Umbilical cord (tissue), 2 donors: ENCODE data around the gene BCAS3. TPM values are rescaled to one million over a fixed set of nuclear protein-coding genes. Genes with fewer than 3 reads are reported as not detected.
A peak's percentile ranks its signal among the peaks of the same experiment; 100 is the strongest.
"Not testable (repeated sequence)": the region's sequence is repeated elsewhere in the genome, so short reads cannot be mapped to it uniquely, and the experiment has no call there.

ENCODE experiments used
- DNase-seq: peaks from one replicate; pipeline ENCODE4 v3.0.0-alpha.2; 2015; ENCODE audit warnings: low spot score
- total RNA-seq: library from RNA; depleted of rRNA; stranded (reverse); fragments of >200 nt; gene quantifications from one replicate; pipeline ENCODE4 v1.2.3, GENCODE V29; 2014; ENCODE audit warnings: low replicate concordance; ENCODE audit not compliant: insufficient read depth

BCAS3 gene
- total RNA-seq, result 25.0 TPM

- peak; percentile 100 for DNase-seq
Measured at GRCh38 chr17:60677308-60678117, at the start of gene BCAS3. BCAS3 (plus strand) TSS chr17:60677851.

- no peak for DNase-seq
Measured at GRCh38 chr17:60628252-60628889, 49.3 kb upstream of the BCAS3 start.

GRCh38 chr17:60629120-60629519, 48.5 kb upstream of the BCAS3 start:
- DNase-seq, result no peak

DNA sequence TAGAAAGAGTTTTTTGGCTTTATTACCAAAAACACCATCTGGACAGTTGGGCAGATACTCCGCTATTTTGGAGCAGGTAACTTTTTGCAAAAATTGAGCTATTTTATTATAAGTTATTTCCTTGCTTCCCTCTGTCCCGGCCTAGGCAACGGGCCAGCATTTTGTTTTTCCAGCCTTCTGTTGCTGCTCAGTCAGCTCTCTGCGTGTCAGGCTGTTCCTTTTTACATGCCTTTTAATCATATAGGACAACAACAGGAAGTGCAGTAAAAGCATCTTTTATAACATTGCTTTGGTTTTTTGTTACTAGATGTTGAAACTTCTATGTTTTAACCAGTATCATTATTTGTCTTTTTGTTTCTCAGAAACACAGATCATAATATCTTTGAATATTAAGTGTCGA, 47.3 kb upstream of the BCAS3 start:
- DNase-seq, result no peak

DNA sequence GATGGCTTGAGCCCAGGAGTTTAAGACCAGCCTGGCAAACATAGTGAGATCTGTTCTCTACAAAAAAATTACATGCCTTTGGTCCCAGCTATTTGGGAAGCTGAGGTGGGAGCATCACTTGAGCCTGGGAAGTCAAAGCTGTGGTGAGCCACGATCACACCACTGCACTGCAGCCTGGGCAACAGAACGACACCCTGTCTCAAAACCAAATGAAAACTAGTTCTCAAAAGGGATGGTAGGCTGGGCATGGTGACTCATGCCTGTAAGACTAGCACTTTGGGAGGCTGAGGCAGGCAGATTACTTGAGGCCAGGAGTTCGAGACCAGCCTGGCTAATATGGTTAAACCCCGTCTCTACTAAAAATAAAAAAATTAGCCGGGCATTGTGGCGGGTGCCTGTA, 46.5 kb upstream of the BCAS3 start:
- no peak for DNase-seq

GRCh38 chr17:60637683-60638082, 40.0 kb upstream of the BCAS3 start:
- no peak for DNase-seq

DNA sequence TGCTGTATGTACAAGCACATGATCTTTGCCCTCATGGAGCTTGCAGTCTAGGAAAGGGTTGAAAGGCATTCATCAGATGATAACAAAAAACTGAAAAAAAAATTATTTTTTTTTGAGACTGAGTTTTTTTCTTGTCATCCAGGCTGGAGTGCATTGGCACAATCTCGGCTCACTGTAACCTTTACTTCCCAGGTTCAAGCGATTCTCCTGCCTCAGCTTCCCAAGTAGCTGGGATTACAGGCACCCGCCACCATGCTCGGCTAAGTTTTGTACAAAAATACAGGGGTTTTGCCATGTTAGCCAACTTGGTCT, 38.7 kb upstream of the BCAS3 start:
- DNase-seq, result no peak

- no peak for DNase-seq
Measured at GRCh38 chr17:60640503-60640902, 37.1 kb upstream of the BCAS3 start.

DNA sequence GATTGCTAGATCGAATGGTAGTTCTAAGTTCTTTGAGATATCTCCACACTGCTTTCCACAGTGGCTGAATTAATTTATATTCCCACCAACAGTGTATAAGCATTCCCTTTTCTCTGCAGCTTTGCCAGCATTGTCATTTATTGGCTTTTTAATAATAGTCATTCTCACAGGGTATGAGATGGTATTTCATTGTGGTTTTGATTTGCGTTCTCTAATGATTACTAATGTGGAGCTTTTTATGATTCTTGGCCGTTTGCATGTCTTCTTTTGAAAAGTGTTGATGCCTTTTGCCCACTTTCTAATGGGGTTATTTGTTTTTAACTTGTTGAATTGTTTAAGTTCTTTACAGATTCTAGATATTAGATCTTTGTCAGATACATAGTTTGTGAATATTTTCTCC, 36.5 kb upstream of the BCAS3 start:
- no peak for DNase-seq

- DNase-seq, result peak; percentile 76
Measured at GRCh38 chr17:60641810-60642220, 35.8 kb upstream of the BCAS3 start.

DNA sequence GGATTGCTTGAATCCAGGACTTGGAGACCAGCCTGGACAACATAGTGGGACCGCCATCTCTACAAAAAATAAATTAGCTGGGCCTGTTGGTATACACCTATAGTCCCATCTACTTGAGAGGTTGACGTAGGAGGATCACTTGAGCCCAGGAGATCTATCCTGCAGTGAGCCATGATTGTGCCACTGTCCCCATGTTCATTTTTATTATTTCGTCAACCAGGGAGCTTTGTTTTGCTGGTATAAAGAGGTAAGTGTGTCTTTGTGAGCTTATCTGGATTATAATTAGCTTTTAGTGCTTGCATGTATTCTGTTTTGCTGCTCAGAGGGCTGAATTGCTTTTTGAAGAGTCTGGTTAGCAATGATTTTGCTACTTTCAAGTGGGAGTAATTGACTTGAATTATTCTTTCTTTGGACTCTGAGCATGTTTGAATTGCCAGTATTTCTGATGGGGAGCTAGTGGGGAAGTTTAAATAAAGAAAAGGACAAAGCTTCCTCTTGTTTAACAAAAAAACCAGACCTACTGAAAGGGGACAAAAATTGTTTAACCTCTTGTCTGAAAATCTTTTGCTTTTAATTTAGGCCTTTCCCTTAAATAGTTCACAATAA, 31.6 kb upstream of the BCAS3 start:
- DNase-seq, result no peak

GRCh38 chr17:60646701-60647100, 30.9 kb upstream of the BCAS3 start:
- DNase-seq, result no peak

DNA sequence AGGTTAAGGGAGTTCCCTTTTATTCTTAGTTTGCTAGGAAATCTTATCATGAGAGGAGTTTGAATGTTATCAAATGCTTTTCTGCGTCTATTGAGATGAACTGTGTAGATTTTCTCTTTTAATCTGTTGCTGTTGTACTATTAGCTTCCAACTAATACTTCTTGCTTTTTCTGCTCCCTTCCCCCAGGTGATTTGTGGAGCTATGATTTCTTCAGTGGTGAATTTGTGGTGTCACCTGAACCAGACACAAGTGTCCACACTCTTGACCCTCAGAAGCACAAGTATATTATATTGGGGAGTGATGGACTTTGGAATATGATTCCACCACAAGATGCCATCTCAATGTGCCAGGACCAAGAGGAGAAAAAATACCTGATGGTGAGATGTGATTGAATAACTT, 29.9 kb upstream of the BCAS3 start:
- no peak for DNase-seq

GRCh38 chr17:60652454-60653247, 25.0 kb upstream of the BCAS3 start:
- DNase-seq, result no peak

- no peak for DNase-seq
Measured at GRCh38 chr17:60653569-60653968, 24.1 kb upstream of the BCAS3 start.

DNA sequence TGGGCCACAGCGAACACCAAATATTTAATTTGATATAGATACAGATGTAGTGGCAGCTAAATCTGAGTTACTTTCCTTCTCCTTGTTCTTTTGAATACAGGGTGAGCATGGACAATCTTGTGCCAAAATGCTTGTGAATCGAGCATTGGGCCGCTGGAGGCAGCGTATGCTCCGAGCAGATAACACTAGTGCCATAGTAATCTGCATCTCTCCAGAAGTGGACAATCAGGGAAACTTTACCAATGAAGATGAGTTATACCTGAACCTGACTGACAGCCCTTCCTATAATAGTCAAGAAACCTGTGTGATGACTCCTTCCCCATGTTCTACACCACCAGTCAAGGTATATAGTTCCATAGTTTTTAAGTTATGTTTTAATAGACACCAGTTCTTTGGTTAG, 21.2 kb upstream of the BCAS3 start:
- no peak for DNase-seq

DNA sequence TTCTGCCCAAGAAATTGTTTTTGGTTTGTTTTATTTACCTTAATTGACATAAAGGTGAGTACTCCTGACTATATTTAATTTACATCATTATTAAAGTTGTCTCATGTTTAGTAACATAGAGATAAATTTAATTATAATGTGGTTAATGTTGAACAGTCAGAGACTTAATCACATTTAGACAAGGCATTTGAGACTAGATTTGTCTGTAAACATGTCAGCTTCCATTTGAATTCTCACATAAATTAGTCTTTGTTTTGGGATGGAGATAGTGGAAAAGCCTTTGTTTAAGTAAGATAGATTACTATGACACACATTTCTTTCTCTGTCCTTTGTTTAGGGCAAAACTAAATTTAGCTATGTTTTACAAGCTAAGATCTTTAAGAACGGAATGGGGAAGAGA, 18.5 kb upstream of the BCAS3 start:
- DNase-seq, result no peak

DNA sequence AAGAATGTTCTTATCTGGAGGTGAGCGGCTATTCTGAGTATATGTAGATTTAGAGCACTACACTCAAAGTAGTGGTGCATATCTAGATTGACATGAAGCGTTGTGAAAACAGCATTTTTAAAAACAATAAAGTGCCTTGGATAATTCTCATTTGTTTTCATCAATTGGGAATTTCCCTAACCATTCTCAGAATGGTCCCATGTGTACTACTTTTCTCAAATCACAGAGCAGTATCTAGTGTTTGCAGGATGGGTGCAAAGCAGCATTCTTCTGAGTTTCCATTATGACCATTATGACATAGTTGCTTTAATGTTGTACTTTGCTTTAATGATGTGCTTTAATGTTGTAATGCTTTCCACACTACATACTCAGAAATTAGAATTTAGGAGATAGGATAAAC, 16.2 kb upstream of the BCAS3 start:
- DNase-seq, result no peak

DNA sequence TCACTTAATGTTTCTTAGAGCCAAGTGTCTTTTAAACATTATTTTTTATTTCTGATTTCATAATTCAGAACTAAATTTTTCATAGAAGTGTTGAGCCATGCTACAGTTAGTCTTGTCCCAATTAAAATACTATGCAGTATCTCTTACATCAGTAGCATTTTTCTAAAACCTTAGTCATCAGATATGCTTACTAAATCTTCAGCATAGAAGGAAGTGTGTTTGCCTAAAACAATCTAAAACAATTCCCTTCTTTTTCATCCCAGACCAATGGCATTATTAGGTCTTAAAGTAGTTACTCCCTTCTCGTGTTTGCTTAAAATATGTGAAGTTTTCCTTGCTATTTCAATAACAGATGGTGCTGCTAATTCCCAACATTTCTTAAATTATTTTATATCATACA, 13.6 kb upstream of the BCAS3 start:
- DNase-seq, result no peak

- DNase-seq, result no peak
Measured at GRCh38 chr17:60665602-60666001, 12.0 kb upstream of the BCAS3 start.

DNA sequence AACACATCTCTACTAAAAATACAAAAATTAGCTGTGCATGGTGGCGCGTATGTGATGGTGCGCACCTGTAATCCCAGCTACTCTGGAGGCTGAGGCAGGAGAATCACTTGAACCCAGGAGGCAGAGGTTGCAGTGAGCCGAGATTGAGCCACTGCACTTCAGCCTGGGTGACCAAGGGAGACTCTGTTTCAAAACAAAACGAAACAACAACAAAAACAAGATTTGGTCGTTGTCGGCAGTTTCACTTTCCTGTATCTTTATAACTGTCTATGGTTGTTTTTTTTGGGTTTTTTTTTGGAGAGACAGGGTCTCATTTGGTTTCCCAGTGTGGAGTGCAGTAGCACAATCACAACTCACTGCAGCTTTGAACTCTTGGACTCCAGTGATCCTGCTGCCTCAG, 8.9 kb upstream of the BCAS3 start:
- DNase-seq, result not testable (repeated sequence)

DNA sequence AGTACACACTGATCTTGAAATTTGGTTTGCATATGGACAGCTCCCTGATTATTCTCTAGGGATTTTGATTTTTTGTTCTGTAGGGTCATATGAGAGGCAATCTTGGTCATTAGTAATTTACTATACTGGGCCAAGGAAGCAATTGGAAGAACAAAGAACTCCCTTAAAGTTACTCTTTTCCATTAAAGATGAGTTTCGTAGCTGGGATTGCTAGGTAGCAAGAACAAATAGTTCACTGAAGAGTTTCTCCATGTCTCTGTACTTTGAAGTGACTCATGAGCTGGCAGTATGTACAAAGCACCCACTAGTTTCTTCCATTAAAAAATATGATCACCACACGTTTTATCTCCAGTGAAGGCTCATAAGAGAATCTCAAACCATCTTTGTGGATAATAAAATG, 6.2 kb upstream of the BCAS3 start:
- DNase-seq, result no peak
